Hematopoietic multipotent progenitor cell treated with erythropoietin and hydrocortisone succinate and interleukin-3 and kit ligand, for 8 days (in vitro differentiated cells): ENCODE data around the gene NRXN3.

Source experiments
- DNase-seq: peaks from one replicate; pipeline ENCODE4 v3.0.0-alpha.2; 2015

The NRXN3 gene

DNA sequence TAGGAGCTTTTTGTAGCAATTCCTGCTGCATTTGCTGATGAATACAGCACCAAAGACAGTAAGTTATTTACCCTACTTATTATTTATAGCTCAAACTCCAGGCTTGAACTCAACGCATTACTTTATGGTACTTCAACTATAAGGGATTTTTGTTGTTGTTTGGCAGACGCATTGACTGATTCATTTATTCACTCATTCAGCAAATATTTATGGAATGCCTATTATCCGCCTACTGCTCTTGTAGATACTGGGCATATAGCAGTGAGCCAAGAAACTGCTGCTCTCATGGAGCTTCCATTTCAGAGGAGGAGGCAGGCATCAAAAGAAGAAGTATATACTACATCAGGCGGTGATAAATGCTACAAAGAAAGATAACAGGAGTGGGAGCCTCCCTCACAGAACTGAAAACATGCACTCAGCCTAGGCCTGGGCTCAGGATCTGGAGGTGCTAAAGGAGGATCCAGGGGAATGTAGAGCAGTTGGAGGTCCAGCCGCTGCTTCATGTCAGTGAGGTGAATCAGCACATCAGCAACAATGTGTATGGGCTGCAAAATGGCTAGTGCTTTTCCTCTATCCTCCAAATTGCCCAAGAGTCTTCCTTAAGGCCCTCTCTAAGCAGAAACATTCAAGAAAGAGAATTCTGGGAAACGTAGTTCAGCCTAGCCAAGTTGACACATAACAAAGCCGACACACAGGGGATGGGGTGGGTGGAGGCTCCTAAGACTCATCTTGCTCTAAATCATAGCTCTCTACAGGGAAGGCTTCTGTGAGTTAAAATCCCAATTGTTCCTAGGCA is 157.5 kb downstream of the NRXN3 start:
- no peak for DNase-seq

DNA sequence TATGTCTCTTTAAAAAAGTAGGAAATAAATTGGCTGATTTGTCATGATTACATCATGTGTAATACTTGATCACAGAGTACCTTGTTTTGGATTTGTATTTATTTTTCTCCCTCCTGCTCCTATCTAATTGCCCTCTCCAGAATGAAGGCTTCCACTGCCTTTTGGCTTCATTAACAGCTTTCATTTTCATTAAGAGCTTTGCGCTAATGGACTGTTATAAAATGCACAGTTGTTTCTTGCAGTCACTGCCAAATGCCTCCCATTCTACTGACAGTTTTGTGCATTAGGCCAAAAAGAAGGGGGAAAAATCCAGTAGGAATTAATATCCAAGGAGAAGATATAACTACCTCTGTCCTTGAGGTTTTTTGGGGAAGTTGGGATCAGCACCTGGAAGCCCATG is 159.2 kb downstream of the NRXN3 start:
- DNase-seq: no peak

DNA sequence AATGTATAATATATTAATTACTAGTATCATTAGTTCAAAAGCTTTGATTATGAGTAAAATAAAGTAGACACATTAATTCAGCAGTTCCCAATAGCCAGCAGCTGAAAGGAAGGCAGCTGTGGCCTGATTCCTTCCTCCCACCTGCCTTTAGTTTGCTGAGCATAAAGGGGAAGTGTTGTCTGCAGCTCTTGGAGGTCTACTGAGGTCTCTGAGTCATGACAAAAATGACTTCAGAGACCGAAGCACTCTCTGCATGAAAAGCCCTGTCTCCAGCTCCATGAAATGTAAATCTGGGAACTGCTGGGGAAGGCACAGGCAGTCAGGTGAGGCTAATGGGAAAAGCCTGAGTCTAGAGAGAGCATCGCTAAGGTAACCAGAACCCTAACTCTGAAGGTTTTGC is 165.4 kb downstream of the NRXN3 start:
- DNase-seq: no peak

DNA sequence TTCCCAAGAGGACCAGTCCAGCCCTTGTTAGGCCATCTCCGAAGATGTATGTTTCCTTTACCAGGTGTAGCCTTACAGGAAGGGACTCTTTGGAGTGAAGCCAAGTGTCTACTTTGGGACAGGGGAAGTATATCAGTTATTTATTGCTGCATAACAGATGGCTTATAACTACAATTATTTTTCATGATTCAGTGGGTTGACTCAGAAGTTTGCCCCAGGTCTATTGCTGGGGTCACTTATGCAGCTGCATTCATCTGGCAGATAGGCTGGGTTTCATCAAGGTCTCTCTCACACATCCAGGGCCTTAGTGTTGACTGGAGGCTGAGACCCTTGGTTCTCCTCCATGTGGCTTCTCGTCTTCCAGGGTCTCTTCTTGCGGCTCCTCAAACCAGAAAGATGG is 170.1 kb downstream of the NRXN3 start:
- no peak for DNase-seq

DNA sequence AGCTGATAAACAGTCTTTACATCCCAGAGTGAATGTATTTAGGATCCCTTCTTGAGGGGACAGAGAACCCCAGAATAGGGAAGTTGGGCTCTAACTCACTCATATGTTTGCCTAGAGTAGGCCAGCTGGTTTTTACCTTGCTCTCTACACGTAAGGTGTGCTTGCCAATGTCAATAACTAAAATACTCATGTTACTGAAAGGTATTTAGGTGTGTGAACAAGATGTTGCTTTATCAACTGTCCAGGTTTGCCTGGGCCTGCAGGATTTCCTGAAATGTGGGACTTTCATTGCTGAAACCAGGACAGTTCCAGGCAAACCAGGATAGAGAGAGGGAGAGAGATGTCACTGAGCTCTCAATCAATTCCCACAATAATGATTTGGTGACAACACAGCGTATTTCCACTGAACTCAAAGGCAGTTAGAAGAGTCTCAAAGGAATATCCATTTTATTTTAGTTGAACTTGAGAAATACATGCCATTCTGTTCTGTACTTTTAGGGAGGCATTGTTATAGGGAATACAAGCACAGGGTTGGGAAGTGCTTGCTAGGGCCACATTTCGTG is 171.7 kb downstream of the NRXN3 start:
- DNase-seq: no peak

DNA sequence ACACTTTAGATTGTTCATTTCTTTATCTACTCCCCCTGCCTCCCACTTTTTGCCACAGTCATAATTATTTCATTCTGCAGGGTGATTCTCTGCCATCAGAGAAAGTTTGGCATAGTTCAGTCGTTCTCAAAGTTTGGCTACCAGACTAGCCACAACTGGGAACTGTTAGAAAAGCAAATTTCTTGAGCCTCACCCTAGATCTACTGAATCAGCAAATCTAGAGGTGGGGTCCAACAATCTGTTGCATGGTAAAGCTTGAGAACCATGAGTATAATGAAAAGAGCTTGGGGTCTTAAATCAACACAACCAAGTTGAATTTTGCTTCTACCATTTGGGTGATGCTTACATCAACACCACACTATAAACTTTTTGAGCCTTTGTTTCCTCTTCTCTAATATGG is 172.7 kb downstream of the NRXN3 start:
- no peak for DNase-seq

DNA sequence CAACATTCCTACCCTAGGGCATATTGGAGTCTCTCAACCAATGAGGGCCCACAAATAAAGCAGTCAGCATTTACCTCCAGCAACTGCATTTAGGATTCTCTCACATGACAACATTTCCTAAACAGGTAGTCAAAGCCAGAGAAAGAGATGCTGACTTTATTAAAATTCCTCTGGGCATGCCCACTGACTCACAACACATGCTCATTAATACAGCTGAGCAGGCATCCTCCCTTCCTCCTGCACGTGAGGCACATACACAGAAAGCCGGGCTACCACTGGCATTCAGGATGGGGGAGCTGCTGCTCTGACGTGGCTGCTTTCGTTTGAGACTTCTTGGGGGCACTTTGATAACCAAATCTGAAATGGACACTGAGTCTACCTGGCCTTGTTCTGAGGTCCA is 174.1 kb downstream of the NRXN3 start:
- DNase-seq: no peak

DNA sequence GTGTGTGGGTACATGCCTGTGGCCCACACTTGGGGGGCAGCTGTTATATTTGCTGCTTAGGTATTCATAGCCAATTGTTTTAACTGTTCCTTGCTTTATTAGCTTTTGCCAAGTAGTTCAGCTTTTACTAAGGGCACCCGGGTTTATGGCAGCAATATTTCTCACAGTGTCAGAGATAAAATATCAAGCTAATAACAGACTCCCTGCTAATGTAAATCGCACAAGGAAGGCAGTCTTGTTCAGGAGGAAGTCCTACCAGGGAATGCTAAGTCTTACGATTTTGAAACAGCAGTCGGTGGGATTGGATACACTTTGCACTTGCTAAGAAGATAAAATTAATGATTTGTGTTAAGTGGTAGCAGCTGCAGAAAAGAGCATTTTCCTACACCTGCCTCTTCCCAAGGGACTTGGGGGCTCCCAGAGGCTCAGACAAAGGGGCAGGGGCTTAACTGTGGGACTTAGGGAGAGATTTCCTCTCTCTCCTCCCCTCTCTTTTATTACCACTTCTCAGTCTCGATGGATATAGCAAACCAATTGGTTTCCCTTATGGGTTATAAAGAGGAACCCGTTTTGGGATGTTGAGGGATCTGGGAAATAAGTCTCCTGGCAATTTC is 175.1 kb downstream of the NRXN3 start:
- no peak for DNase-seq

DNA sequence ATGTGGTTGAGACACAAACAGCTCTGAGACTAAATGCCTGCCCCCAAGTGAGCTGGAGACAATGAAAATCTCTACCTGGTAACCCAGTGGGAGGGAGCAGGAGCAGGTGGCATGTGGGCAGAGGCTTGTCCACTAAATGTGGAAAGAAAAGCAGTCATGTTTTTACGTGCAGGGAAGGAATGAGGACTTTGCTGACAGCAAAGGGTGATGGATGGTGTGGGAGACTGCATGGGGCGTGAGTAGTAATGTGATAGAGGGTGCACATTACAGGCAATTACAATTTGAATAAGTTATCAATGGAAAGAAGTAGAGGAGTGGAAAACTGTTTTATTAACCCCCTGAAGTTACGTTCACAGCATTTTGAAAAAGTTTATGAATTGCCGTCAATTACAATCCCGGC is 176.6 kb downstream of the NRXN3 start:
- no peak for DNase-seq

DNA sequence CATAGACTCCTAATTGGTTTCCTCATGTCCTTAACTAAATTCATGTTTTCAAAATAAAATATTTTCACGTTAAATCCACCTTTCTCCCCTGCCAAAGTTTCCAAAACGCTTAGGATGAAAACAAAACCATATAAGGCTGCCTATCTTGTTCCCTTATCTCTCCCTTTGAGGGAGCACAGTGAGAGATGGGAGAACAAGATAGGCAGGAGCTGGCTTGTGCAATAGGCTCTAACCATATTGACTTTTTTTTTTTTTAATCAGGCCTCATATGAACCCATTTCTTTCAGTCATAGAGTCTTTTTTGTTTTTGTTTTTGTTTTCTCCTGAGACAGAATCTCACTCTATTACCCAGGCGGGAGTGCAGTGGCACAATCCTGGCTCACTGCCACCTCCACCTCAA is 184.9 kb downstream of the NRXN3 start:
- DNase-seq: no peak

DNA sequence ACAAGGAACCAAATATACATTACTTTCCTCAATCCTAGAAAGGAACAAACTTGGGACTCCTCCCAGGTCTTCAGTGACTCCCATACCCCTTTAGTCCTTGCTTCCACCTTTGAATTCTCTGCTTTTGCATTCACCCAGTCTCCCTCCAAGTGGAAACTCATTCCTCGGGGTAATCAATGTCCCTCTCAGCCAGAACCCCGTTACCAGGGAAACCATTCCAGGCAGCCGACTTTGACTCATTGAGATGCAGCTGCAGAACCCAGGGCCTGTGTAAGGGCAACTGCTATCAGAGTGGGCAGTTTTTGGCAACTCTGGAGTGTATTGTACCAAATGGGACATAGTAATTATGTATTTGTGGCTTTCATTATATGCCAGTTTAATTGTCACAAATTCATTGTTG is 186.2 kb downstream of the NRXN3 start:
- DNase-seq: no peak

DNA sequence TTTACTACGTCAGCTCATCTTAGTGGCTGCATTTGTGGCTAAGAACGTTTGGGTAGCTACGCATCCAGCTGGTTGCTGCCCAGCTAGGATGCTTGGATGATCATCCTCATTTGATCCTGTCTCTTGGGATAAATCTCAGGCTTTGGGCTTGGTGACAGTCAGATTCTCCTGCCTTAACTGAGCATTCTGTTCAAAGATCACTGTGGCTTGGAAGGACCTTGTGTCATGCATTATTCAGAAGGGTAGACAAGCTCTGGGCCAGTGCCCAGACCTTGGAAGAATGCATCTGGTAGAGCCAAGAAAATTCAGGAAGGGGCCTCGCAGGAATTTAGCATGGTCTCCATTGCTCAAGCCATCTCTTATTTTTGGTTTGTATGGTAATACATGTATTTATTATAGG is 188.4 kb downstream of the NRXN3 start:
- no peak for DNase-seq

DNA sequence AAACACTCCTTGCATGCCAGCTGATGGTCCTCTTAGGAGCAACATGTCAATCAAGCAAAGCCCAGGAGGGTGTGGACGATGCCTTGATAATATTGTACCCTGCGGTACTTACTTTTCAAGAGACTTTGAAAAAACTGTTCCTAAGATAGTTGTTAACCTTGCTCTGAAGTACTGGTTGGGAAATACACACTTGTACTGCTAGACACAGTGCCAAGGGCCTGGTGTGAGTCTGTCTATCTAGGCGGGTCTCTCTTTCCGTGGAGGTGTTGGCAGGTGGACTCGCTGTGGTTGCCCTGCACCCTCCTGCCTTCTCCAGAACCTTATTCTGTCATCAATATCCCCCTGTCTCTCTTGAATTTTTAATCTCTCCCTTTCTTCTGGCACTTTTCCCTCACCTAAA is 189.4 kb downstream of the NRXN3 start:
- no peak for DNase-seq

DNA sequence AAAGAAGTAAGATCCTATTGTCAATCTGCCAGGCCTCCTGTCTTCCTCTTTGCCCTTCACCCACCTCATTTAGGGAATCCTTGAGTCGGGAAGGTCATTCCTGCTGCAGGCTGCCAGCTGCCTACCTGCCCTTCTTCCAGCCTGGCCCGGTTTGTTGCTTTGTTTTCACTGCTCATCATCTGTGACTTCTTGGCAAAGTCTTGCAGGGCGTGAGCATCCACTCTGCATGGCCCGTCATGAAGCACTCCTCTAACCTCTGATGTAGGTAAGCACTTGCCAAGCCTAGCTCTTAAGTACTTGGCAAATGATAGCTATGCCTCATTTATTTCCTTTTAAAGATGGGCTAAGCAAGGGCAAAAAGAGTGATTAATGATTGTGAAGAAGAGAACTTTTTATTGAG is 192.8 kb downstream of the NRXN3 start:
- no peak for DNase-seq

DNA sequence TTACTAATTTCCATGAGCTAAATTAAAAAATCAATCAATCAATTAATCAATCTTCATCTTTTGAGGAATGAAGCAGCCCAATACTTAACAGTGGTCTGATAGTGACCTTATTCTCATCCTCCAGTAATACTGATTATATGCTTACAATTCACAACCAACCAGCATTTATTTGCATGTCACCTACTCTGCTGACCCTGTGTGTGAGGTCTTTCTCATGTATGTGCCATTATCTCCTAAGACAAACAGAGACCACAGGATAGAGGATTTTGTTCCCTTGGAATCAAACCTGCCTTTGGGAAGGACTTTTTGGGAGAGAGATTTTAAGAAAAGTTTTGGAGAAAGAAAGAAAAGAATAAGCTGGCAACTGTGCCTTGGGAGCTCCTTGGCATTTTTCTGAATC is 197.2 kb downstream of the NRXN3 start:
- no peak for DNase-seq

DNA sequence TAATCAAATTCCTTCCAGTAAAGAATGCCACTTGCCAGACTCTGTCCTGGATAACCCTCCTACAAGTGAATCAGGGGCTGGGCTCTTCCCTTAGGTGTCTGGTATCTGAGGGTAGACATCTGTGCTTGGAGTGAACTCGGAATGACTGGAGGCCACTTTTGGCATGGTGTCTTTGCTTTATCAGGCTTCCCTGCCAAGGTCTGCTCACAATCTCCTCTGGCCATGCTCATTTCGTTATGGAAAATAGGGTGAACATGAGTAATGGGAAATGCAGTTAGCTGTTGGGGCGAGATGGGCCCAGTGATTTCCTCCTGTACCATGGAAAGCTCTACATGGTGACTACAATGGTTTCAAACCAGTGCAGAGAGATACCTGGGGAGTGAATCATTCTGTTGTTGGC is 212.9 kb downstream of the NRXN3 start:
- peak; percentile 7 for DNase-seq

DNA sequence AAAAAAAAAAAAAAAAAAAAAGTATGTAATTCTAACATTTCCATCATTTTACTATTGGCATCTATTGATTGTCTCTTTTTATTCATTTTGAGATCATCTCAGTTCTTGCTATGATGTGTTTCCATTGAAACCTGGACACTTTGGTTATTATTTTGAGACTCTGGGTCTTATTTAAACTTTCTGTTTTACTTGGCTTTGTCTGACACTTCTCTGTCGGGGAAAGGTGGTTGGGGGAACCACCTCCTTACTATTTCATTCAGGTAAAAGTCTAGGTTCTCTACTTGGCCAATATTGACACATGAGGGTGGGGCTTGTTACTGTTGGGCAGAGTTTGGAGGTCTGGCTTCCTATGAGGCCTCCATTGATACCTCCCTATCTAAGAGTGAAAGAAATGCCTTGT is 228.0 kb downstream of the NRXN3 start:
- DNase-seq: no peak

DNA sequence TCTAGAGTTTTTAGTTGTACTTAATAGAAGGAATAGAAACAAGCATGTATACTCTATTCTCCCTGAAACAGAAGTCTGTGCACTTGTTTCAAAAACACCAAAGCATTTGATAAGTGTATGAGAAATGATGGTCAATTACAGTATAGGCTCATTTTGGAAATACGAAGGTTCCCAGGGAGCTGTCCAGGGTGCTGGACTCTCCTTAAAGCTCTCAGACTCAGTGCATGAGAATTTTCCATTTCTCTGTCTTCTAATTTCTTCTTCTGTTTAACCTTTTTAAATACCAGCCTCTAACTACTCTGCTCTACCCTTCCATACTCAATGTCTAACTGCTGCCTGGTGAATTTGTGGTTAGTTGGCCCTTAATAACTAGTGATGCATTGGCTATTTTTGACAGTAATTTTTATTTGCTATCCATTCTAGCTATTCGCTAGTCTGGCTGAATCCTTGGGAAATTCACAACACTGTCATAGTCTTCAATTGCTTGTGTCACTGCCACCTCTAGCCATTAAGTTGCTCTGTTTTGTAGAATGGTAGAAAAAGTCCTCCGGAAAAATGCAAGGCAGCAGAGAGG is 229.2 kb downstream of the NRXN3 start:
- DNase-seq: peak; percentile 40

DNA sequence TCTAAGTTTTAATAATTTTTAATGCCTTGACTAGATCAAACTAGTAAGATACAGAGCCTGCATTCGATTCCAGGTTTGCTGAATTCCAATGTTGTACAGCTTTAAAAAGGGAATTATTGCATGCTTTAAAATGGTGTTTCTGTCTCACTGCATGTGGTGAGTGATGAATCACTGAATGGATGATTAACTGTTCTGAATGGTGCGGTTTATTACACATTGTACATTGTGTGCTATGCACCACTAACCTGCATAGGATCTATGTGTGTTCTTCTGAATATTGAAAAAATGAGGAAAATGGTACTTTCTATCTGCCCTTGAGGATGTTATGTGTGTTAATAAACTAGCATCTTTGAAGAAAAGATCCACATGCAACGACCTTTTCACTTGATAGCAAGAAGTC is 231.7 kb downstream of the NRXN3 start:
- no peak for DNase-seq

DNA sequence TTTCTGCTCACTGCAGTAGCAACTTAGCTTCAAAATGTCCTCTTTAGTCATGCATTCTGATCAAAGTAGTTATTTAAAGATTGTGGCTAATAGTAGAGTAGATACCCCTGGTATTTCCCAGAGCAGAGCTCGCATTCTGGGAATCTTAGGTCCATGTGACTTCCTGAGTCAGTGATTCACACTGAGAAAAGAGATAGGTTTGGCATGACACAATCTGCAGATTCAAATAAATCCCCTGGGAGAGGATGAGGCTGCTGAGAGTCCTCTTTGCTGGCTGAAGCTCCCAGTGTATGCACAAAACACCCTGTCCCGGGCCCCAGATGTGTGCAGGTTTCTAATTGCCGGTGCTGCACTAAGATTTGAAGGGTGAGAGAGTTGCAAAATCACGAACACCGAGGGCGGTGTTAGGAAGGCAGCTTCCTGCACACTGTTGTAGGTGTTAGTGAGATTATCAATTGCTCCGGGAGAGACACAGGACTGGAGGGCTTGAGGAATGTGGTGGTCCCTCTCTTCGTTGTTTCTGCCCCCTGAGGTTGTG is 233.2 kb downstream of the NRXN3 start:
- DNase-seq: no peak

DNA sequence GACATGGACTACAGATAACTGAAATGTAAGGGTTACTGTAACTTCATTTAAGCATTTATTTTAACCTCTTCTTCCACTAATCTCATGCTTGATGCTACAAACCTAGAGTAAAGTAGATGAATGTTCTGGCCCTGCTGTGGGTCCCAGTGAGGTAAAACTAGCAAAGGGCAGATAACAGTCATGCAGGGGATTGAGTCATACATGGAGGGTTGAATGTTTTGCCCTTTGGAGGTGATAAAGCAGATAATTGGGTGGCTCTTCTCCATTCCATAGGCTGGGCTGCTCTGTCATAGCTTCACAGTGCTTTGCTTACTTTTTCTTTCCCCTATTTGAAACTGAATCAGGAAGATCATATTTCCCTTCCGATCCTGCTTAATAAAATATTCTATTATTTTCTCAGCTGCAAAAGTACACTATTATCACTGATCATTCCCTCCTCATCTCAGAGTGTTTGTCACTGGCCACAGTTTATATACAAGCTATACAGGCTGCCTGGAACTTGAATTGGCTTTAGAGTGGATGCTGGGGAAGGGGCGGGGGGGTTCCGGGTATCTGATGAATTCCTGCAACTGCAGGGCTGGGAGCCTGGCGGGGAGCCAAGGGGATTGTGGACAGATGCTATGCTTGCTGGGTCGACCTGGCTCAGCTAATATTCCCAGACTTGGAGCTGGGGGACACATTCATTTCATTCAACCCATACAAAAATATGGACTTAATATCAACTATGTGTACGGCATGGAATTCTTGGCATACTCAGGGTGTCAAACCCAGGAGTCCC is 235.1 kb downstream of the NRXN3 start:
- DNase-seq: peak; percentile 26

DNA sequence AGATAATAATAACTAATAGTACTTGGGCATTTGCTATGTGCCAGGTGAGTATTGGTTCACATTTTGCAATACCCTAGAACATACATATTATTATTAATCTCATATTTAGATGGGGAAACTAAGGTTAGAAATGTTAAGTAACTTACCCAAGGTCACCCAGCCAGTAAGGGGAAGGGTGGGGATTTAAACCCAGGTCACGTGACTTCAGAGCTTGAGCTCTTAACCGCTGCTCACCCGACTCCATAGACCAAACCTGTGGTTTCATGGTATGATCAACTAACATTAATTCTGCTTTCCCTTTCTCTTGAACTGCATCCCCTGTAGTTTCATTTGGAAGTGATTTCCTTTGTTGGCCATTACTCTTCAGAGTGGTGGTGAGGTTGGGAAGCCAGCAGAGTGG is 242.3 kb downstream of the NRXN3 start:
- no peak for DNase-seq

DNA sequence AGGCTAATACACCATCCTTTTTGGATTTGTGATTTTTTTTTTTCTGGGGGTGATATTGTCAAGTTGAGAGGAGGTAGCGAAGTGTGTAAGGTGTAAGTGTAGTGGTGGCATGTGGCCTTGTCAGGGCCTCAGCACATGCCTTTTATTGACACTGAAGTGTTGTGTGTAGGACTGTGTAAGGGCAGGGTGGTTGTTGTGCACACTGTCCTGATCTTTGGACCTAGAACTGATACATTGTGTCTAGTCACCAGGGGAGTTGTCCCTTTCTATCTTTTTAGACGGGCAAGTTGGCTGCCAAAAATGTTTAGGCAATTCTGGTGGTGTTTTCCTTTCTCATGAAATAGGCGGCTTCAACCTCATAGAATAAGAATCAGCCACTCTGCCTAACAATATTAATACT is 244.0 kb downstream of the NRXN3 start:
- DNase-seq: no peak
